Skin of body (tissue), 2 donors: ENCODE measurements around the gene MED27. TPM values are rescaled to one million over a fixed set of nuclear protein-coding genes. Genes with fewer than 3 reads are reported as not detected.

ENCODE experiments used
- DNase-seq: peaks from one replicate; lab custom pipeline; 2025; lab: John Stamatoyannopoulos, UW
- total RNA-seq: library from RNA; depleted of rRNA; stranded (reverse); fragments of >200 nt; gene quantifications from one replicate; pipeline ENCODE4 v1.2.3, GENCODE V29; 2014

Gene MED27
- total RNA-seq, 1 donor from 2014 or later: 10.9 TPM

GRCh38 chr9:131815970-131816873 is 263.4 kb downstream of the MED27 start:
- no peak for DNase-seq

- no peak for DNase-seq
Observed at GRCh38 chr9:131814707-131815106, 265.0 kb downstream of the MED27 start.

- no peak for DNase-seq
Observed at GRCh38 chr9:131813116-131813515, 266.6 kb downstream of the MED27 start.

- no peak for DNase-seq
Observed at GRCh38 chr9:131812116-131812790, 267.4 kb downstream of the MED27 start.

- DNase-seq: no peak
Observed at GRCh38 chr9:131811405-131811804, 268.3 kb downstream of the MED27 start.

- DNase-seq: no peak
Observed at GRCh38 chr9:131810351-131811170, 269.1 kb downstream of the MED27 start.

Other genes with a start within 250 kb of the MED27 start
- gene NTNG2, start 82.2 kb upstream of the MED27 start, total RNA-seq: 1.6 TPM